Neural cell (in vitro differentiated cells): ENCODE data around the gene ZNF200. TPM values are rescaled to one million over a fixed set of nuclear protein-coding genes. Genes with fewer than 3 reads are reported as not detected.
"Not testable (repeated sequence)": the region's sequence is repeated elsewhere in the genome, so short reads cannot be mapped to it uniquely, and the experiment has no call there.

Source experiments
- H2AFZ ChIP-seq: fragments of 200-600, 300-800 bp; sonication (generic), shearing (Covaris generic); 2 replicates; pipeline ENCODE4 v1.6.0; 2014; ENCODE audit warnings: low read depth, mild to moderate bottlenecking, antibody characterized with exemption, low read length, moderate library complexity
- H3F3A ChIP-seq: fragments of 200-600 bp; shearing (Covaris generic); 2 replicates; pipeline ENCODE4 v1.6.1; 2016; ENCODE audit warnings: mild to moderate bottlenecking, moderate library complexity, mixed read lengths, antibody characterized with exemption, low read length; ENCODE audit not compliant: insufficient read depth, poor library complexity, severe bottlenecking
- H3K27ac ChIP-seq: fragments of 200-600, 300-800 bp; sonication (generic), shearing (Covaris generic); 2 replicates; pipeline ENCODE4 v1.5.1; 2014; ENCODE audit warnings: mild to moderate bottlenecking, low read length, moderate library complexity
- H3K27me3 ChIP-seq: fragments of 300-800, 200-600 bp; sonication (generic), shearing (Covaris generic); 2 replicates; pipeline ENCODE4 v1.6.0; 2014; ENCODE audit warnings: mild to moderate bottlenecking, low read depth, low read length, moderate library complexity; ENCODE audit not compliant: insufficient read depth
- H3K36me3 ChIP-seq: fragments of 300-800, 200-600 bp; sonication (generic), shearing (Covaris generic); 2 replicates; pipeline ENCODE4 v1.5.1; 2014; ENCODE audit warnings: mild to moderate bottlenecking, antibody characterized with exemption, low read length, moderate library complexity; ENCODE audit not compliant: insufficient read depth
- H3K4me2 ChIP-seq: fragments of 300-800, 200-600 bp; sonication (generic), shearing (Covaris generic); 2 replicates; pipeline ENCODE4 v1.6.0; 2014; ENCODE audit warnings: mild to moderate bottlenecking, low read length
- H3K4me3 ChIP-seq: fragments of 300-800, 200-600 bp; sonication (generic), shearing (Covaris generic); 2 replicates; pipeline ENCODE4 v1.5.1; 2014; ENCODE audit warnings: mild to moderate bottlenecking, low read length, moderate library complexity
- H3K79me2 ChIP-seq: fragments of 200-600 bp; shearing (Covaris generic); replicated peaks from 2 replicates; pipeline ENCODE4 v1.6.0; 2014; ENCODE audit warnings: mild to moderate bottlenecking, low read length, moderate library complexity; ENCODE audit not compliant: insufficient read depth
- H3K9ac ChIP-seq: fragments of 300-800, 200-600 bp; sonication (generic), shearing (Covaris generic); 2 replicates; pipeline ENCODE4 v1.6.1; 2016; ENCODE audit warnings: mild to moderate bottlenecking, low read length, mixed read lengths
- H3K9me2 ChIP-seq: fragments of 200-600 bp; shearing (Covaris generic); 2 replicates; pipeline ENCODE4 v1.6.1; 2016; ENCODE audit warnings: mild to moderate bottlenecking, low read length, mixed read lengths; ENCODE audit not compliant: insufficient read depth
- H3K9me3 ChIP-seq: fragments of 200-600, 300-800 bp; sonication (generic), shearing (Covaris generic); 2 replicates; pipeline ENCODE4 v1.6.1; 2016; ENCODE audit warnings: mild to moderate bottlenecking, mixed run types, low read length, moderate library complexity, mixed read lengths
- H4K20me1 ChIP-seq: fragments of 200-600 bp; shearing (Covaris generic); 2 replicates; pipeline ENCODE4 v1.6.1; 2016; ENCODE audit warnings: mild to moderate bottlenecking, mixed run types; ENCODE audit not compliant: insufficient read depth
- CTCF ChIP-seq: fragments of 450-650 bp; IDR thresholded peaks from 2 replicates; pipeline ENCODE4 v1.5.1; 2014; ENCODE audit warnings: antibody characterized with exemption, mild to moderate bottlenecking, moderate library complexity; ENCODE audit not compliant: poor library complexity, severe bottlenecking
- EZH2 ChIP-seq: fragments of 200-600, 300-800 bp; shearing (Covaris generic), sonication (generic); IDR thresholded peaks from 2 replicates; pipeline ENCODE4 v1.6.1; 2014; ENCODE audit warnings: antibody characterized with exemption, low read length, borderline replicate concordance, mild to moderate bottlenecking; ENCODE audit not compliant: insufficient read depth, poor library complexity, severe bottlenecking
- MXI1 ChIP-seq: fragments of 450-650 bp; conservative IDR thresholded peaks from 2 replicates; pipeline ENCODE4 v1.6.1; 2014; ENCODE audit warnings: antibody characterized with exemption, mild to moderate bottlenecking; ENCODE audit not compliant: poor library complexity, severe bottlenecking
- POLR2AphosphoS5 ChIP-seq: IDR thresholded peaks from 2 replicates; pipeline ENCODE4 v1.6.1; 2012
- RAD21 ChIP-seq: fragments of 450-650 bp; conservative IDR thresholded peaks from 2 replicates; pipeline ENCODE4 v1.6.1; 2014; ENCODE audit warnings: antibody characterized with exemption, mild to moderate bottlenecking, moderate library complexity
- SMC3 ChIP-seq: fragments of 450-650 bp; conservative IDR thresholded peaks from 2 replicates; pipeline ENCODE4 v1.6.1; 2014; ENCODE audit warnings: antibody characterized with exemption, mild to moderate bottlenecking, moderate library complexity; ENCODE audit not compliant: poor library complexity
- TAF1 ChIP-seq: IDR thresholded peaks from 2 replicates; pipeline ENCODE4 v1.6.1; 2012; ENCODE audit warnings: low read depth
- polyA plus RNA-seq: library from polyadenylated mRNA; depleted of rRNA; stranded (reverse); fragments of >200 nt; gene quantifications from 2 replicates; pipeline ENCODE4 v1.2.3, GENCODE V29; 2014

Gene ZNF200
- polyA plus RNA-seq, 1 donor from 2014 or later: 20.8 TPM

GRCh38 chr16:3274947-3275346, 40.0 kb upstream of the ZNF200 start:
- Histone ChIP-seq H3K9ac (no peak overlapping the region), H3K9me3 (no peaks in the 10 kb centered on the region), H3K27ac (no peak overlapping the region), H3K4me2 (no peak overlapping the region), H3K36me3 (no peaks in the 10 kb centered on the region), H3K9me2 (no peaks in the 10 kb centered on the region), H3K27me3 (no peaks in the 10 kb centered on the region), H3F3A (no peaks in the 10 kb centered on the region), H3K79me2 (no peaks in the 10 kb centered on the region), H3K4me3 (no peak overlapping the region), H4K20me1 (no peaks in the 10 kb centered on the region), H2AFZ (no peak overlapping the region)
- no peak for TF ChIP-seq RAD21
- TF ChIP-seq SMC3: no peak
- TF ChIP-seq POLR2AphosphoS5: no peak

GRCh38 chr16:3274490-3274889, 39.5 kb upstream of the ZNF200 start:
- Histone ChIP-seq H3K27me3 (no peaks in the 10 kb centered on the region), H4K20me1 (no peaks in the 10 kb centered on the region), H3K9me3 (no peaks in the 10 kb centered on the region), H3K9ac (no peak overlapping the region), H3K4me3 (no peak overlapping the region), H3F3A (no peaks in the 10 kb centered on the region), H3K36me3 (no peaks in the 10 kb centered on the region), H2AFZ (no peak overlapping the region), H3K4me2 (no peak overlapping the region), H3K9me2 (no peaks in the 10 kb centered on the region), H3K27ac (no peak overlapping the region), H3K79me2 (no peaks in the 10 kb centered on the region)
- TF ChIP-seq RAD21: no peak
- TF ChIP-seq MXI1: no peak
- no peak for TF ChIP-seq EZH2
- TF ChIP-seq TAF1: no peak
- TF ChIP-seq CTCF: no peak
- no peak for TF ChIP-seq POLR2AphosphoS5

GRCh38 chr16:3271281-3271680, 36.3 kb upstream of the ZNF200 start:
- H3K9me3 ChIP-seq, H2AFZ ChIP-seq, H3K9me2 ChIP-seq, H3K27ac ChIP-seq, H3K27me3 ChIP-seq, H3K4me3 ChIP-seq, H4K20me1 ChIP-seq, H3F3A ChIP-seq, H3K79me2 ChIP-seq, H3K9ac ChIP-seq, H3K4me2 ChIP-seq, H3K36me3 ChIP-seq: not testable (repeated sequence)

- not testable (repeated sequence) for H3K9me2 ChIP-seq, H3K27me3 ChIP-seq, H3F3A ChIP-seq
These were observed 35.8 kb upstream of the ZNF200 start for GRCh38 chr16:3270718-3271117.

More at GRCh38 chr16:3270718-3271117, 35.8 kb upstream of the ZNF200 start:
- not testable (repeated sequence) for H2AFZ ChIP-seq, H3K79me2 ChIP-seq, H3K9ac ChIP-seq, H3K4me3 ChIP-seq, H3K36me3 ChIP-seq, H3K9me3 ChIP-seq, H4K20me1 ChIP-seq, H3K4me2 ChIP-seq, H3K27ac ChIP-seq
